ENCODE measurements around the gene TUSC2.
"Not testable (repeated sequence)": the region's sequence is repeated elsewhere in the genome, so short reads cannot be mapped to it uniquely, and the experiment has no call there.

The TUSC2 gene

GRCh38 chr3:50319894-50320625 lies 8.0 kb downstream of the TUSC2 start:
- in situ Hi-C loops (cut with MboI; ENCODE audit: low sequenced_read_pairs): no loop called here

- in situ Hi-C loops (cut with MboI; ENCODE audit: low sequenced_read_pairs): no loop called here
Measured at GRCh38 chr3:50319181-50319893, 8.7 kb downstream of the TUSC2 start.

GRCh38 chr3:50318615-50319014 lies 9.4 kb downstream of the TUSC2 start:
- in situ Hi-C loops (cut with MboI; ENCODE audit: low sequenced_read_pairs): no loop called here

GRCh38 chr3:50318163-50318562 lies 9.9 kb downstream of the TUSC2 start:
- in situ Hi-C loops (cut with MboI; ENCODE audit: low sequenced_read_pairs): no loop called here

- in situ Hi-C loops (cut with MboI; ENCODE audit: low sequenced_read_pairs): no loop called here
Measured at GRCh38 chr3:50317300-50317699, 10.7 kb downstream of the TUSC2 start.

GRCh38 chr3:50316657-50317242 lies 11.3 kb downstream of the TUSC2 start:
- in situ Hi-C loops (cut with MboI; ENCODE audit: low sequenced_read_pairs): no loop called here

GRCh38 chr3:50314816-50315215 lies 13.2 kb downstream of the TUSC2 start:
- in situ Hi-C loops (cut with MboI; ENCODE audit: low sequenced_read_pairs): no loop called here

- in situ Hi-C loops (cut with MboI; ENCODE audit: low sequenced_read_pairs): no loop called here
Measured at GRCh38 chr3:50314342-50314741, 13.7 kb downstream of the TUSC2 start.

GRCh38 chr3:50312041-50312440 lies 16.0 kb downstream of the TUSC2 start:
- in situ Hi-C loops (cut with MboI; ENCODE audit: low sequenced_read_pairs): not testable (repeated sequence)

GRCh38 chr3:50304601-50305000 lies 23.4 kb downstream of the TUSC2 start:
- in situ Hi-C loops (cut with MboI; ENCODE audit: low sequenced_read_pairs): no loop called here

- in situ Hi-C loops (cut with MboI; ENCODE audit: low sequenced_read_pairs): no loop called here
Measured at GRCh38 chr3:50303013-50303815, 24.8 kb downstream of the TUSC2 start, which contains the start of gene HYAL1. Gene HYAL1, minus strand, starts transcription at chr3:50303574. Its CDS starts 618 bp downstream, at chr3:50302956.

GRCh38 chr3:50302095-50303012 lies 25.7 kb downstream of the TUSC2 start:
- in situ Hi-C loops (cut with MboI; ENCODE audit: low sequenced_read_pairs): no loop called here

GRCh38 chr3:50300681-50301254 lies 27.3 kb downstream of the TUSC2 start:
- in situ Hi-C loops (cut with MboI; ENCODE audit: low sequenced_read_pairs): no loop called here

GRCh38 chr3:50299929-50300680 lies 27.9 kb downstream of the TUSC2 start:
- in situ Hi-C loops (cut with MboI; ENCODE audit: low sequenced_read_pairs): no loop called here

GRCh38 chr3:50299638-50299928 lies 28.4 kb downstream of the TUSC2 start:
- in situ Hi-C loops (cut with MboI; ENCODE audit: low sequenced_read_pairs): no loop called here

- in situ Hi-C loops (cut with MboI; ENCODE audit: low sequenced_read_pairs): no loop called here
Measured at GRCh38 chr3:50298836-50299637, 29.0 kb downstream of the TUSC2 start, which contains the start of the genes HYAL3 and NAA80. Gene HYAL3, minus strand, starts transcription at chr3:50299405. Its CDS starts 3,803 bp downstream, at chr3:50295602. Gene NAA80, minus strand, starts transcription at chr3:50299405. Its CDS starts 1,942 bp downstream, at chr3:50297463.

- in situ Hi-C loops (cut with MboI; ENCODE audit: low sequenced_read_pairs): no loop called here
Measured at GRCh38 chr3:50297896-50298725, 29.9 kb downstream of the TUSC2 start.
